Measurements from ENCODE around the gene APCDD1. TPM values are rescaled to one million over a fixed set of nuclear protein-coding genes. Genes with fewer than 3 reads are reported as not detected.

APCDD1 gene
- polyA plus RNA-seq, 1 experiment, result 0.01 TPM

- ChIA-PET CTCF (interaction anchor here (0.6 to 4.9 kb wide), 8 partner anchors 15 to 557 kb away, joined by 3 to 198 read pairs (median 4); no protein-coding TSS in a partner anchor), POLR2A (interaction anchor here (0.6 kb wide), 1 partner anchor 546 kb away, joined by 3 read pairs; no protein-coding TSS in a partner anchor)
- H3K4me3 ChIP-seq (ENCODE audit: low read depth, low read length), result no peak overlapping the region
- peaks cover 3% of the 10 kb centered on the region; the same call in 1 of the 2 replicates for H3K9me3 ChIP-seq (ENCODE audit: control insufficient read depth, insufficient read depth, low read length)
- peaks cover 30% of the 10 kb centered on the region for H3K27me3 ChIP-seq (ENCODE audit: control insufficient read depth, insufficient read depth, low read length)
- TF ChIP-seq CTCF (IDR thresholded peaks at IDR 0.05; ENCODE audit: low read depth, low read length), result peak; percentile 89
- DNase-seq (ENCODE audit: low read depth, low spot score), result peak; percentile 77
- H3K27ac ChIP-seq (ENCODE audit: low read depth, low read length), result no peak overlapping the region
Observed at GRCh38 chr18:10519999-10520935, 65.8 kb downstream of the APCDD1 start.

GRCh38 chr18:10521566-10521965, 67.1 kb downstream of the APCDD1 start:
- peaks cover 3% of the 10 kb centered on the region; the same call in 1 of the 2 replicates for H3K9me3 ChIP-seq (ENCODE audit: control insufficient read depth, insufficient read depth, low read length)
- no peak overlapping the region for H3K4me3 ChIP-seq (ENCODE audit: low read depth, low read length)
- no peak for TF ChIP-seq CTCF (IDR thresholded peaks at IDR 0.05; ENCODE audit: low read depth, low read length)
- CTCF ChIA-PET, result interaction anchor here (1.1 to 2.7 kb wide), 2 partner anchors 515 to 550 kb away, joined by 9 to 32 read pairs; no protein-coding TSS in a partner anchor
- H3K27me3 ChIP-seq (ENCODE audit: control insufficient read depth, insufficient read depth, low read length), result peaks cover 22% of the 10 kb centered on the region
- POLR2A ChIA-PET, result no interaction called here
- no peak for DNase-seq (ENCODE audit: low read depth, low spot score)
- no peak overlapping the region for H3K27ac ChIP-seq (ENCODE audit: low read depth, low read length)

GRCh38 chr18:10522574-10522973, 68.1 kb downstream of the APCDD1 start:
- no peak for DNase-seq (ENCODE audit: low read depth, low spot score)
- CTCF ChIA-PET, result interaction anchor here (1.1 to 2.7 kb wide), 2 partner anchors 516 to 551 kb away, joined by 9 to 32 read pairs; no protein-coding TSS in a partner anchor
- Histone ChIP-seq H3K27me3 (ENCODE audit: control insufficient read depth, insufficient read depth, low read length) (peaks cover 13% of the 10 kb centered on the region), H3K4me3 (ENCODE audit: low read depth, low read length) (no peak overlapping the region), H3K27ac (ENCODE audit: low read depth, low read length) (no peak overlapping the region), H3K9me3 (ENCODE audit: control insufficient read depth, insufficient read depth, low read length) (no peaks in the 10 kb centered on the region)
- no peak for TF ChIP-seq CTCF (IDR thresholded peaks at IDR 0.05; ENCODE audit: low read depth, low read length)
- POLR2A ChIA-PET, result no interaction called here

GRCh38 chr18:10523544-10523943, 69.1 kb downstream of the APCDD1 start:
- ChIA-PET POLR2A (no interaction called here), CTCF (interaction anchor here (0.6 to 2.7 kb wide), 2 partner anchors 552 to 596 kb away, joined by 5 to 32 read pairs; no protein-coding TSS in a partner anchor)
- DNase-seq (ENCODE audit: low read depth, low spot score), result no peak
- Histone ChIP-seq H3K27ac (ENCODE audit: low read depth, low read length) (no peak overlapping the region), H3K27me3 (ENCODE audit: control insufficient read depth, insufficient read depth, low read length) (peaks cover 10% of the 10 kb centered on the region), H3K9me3 (ENCODE audit: control insufficient read depth, insufficient read depth, low read length) (no peaks in the 10 kb centered on the region), H3K4me3 (ENCODE audit: low read depth, low read length) (no peak overlapping the region)
- no peak for TF ChIP-seq CTCF (IDR thresholded peaks at IDR 0.05; ENCODE audit: low read depth, low read length)

All from AG04450 (cell line).